Liver (tissue), 3 donors: Measurements from ENCODE around the gene PNKP.

Source experiments
- CTCF ChIP-seq: fragments of 150-350 bp; IDR thresholded peaks from 2 replicates; pipeline ENCODE4 v1.5.1; 2017; ENCODE audit warnings: improper control_type of control experiment, low read depth, low read length; ENCODE audit not compliant: missing input control
- EGR1 ChIP-seq, 2 donors: IDR thresholded peaks; 2 replicates each; pipeline ENCODE4 v1.6.1; 2016 to 2018; ENCODE audit warnings: antibody characterized with exemption in 2 of 2, low read depth in 2 of 2
- JUND ChIP-seq, 2 donors: IDR thresholded peaks; 2 replicates each; pipeline ENCODE4 v1.6.1; 2016; ENCODE audit warnings: antibody characterized with exemption in 2 of 2
- MAX ChIP-seq: IDR thresholded peaks from 2 replicates; pipeline ENCODE4 v1.6.1; 2016; ENCODE audit warnings: antibody characterized with exemption
- TAF1 ChIP-seq: conservative IDR thresholded peaks from 2 replicates; pipeline ENCODE4 v1.6.1; 2016; ENCODE audit warnings: antibody characterized with exemption, mild to moderate bottlenecking
- YY1 ChIP-seq: IDR thresholded peaks from 2 replicates; pipeline ENCODE4 v1.6.1; 2016; ENCODE audit warnings: antibody characterized with exemption, mild to moderate bottlenecking
- TF ChIP-seq, protein P1 (sequence below): IDR thresholded peaks from 2 replicates; pipeline ENCODE4 v1.6.1; 2016; ENCODE audit warnings: antibody characterized with exemption, mild to moderate bottlenecking
- donor health status: healthy.
- donor health status: healthy.

DNA sequence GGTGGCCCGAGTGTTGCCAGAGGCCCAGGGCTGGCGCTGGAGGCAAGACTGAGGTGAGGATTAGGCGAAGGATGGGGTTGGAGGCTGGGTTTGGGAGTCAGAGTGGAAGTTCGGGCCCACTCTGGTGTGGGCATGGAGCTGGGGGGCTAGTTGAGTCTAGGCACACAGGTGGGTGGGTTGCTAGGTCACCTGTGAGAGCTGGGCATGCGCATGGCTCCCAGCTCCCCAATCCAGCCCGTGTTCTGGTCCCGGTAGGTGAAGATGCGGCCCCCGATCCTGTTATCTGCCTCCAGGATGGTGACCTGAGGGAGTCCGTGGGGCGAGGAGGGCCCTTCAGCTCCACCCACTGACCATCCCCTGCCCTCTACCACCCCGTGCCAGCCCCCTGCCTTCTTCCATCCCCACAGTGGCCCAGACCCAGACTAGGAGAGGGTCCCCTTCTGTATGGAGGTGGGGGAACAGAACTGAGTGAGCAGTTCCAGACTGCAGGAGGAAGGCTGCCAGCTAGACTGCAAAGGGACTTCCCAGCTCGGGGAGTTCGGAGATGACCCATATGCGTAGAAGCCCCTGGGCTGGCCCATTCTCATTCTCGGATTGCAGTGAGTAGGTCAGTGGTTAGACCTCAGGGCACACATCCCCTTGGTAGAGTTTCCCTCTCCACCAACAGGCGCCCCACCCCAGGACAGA is 27.6 kb upstream of the PNKP start:
- no peak for TF ChIP-seq CTCF
- TF ChIP-seq, protein P1, sequence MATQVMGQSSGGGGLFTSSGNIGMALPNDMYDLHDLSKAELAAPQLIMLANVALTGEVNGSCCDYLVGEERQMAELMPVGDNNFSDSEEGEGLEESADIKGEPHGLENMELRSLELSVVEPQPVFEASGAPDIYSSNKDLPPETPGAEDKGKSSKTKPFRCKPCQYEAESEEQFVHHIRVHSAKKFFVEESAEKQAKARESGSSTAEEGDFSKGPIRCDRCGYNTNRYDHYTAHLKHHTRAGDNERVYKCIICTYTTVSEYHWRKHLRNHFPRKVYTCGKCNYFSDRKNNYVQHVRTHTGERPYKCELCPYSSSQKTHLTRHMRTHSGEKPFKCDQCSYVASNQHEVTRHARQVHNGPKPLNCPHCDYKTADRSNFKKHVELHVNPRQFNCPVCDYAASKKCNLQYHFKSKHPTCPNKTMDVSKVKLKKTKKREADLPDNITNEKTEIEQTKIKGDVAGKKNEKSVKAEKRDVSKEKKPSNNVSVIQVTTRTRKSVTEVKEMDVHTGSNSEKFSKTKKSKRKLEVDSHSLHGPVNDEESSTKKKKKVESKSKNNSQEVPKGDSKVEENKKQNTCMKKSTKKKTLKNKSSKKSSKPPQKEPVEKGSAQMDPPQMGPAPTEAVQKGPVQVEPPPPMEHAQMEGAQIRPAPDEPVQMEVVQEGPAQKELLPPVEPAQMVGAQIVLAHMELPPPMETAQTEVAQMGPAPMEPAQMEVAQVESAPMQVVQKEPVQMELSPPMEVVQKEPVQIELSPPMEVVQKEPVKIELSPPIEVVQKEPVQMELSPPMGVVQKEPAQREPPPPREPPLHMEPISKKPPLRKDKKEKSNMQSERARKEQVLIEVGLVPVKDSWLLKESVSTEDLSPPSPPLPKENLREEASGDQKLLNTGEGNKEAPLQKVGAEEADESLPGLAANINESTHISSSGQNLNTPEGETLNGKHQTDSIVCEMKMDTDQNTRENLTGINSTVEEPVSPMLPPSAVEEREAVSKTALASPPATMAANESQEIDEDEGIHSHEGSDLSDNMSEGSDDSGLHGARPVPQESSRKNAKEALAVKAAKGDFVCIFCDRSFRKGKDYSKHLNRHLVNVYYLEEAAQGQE, result no peak
- no peak for TF ChIP-seq JUND (IDR thresholded peaks at IDR 0.05)
- TF ChIP-seq TAF1, result no peak
- TF ChIP-seq YY1, result no peak
- no peak for TF ChIP-seq MAX
- no peak for TF ChIP-seq EGR1 (IDR thresholded peaks at IDR 0.05; ENCODE audit: low read depth in 2 of 2)
